GM12872 (cell line): ENCODE data around the gene HBA2.

Experiments
- TF ChIP-seq, protein P1 (sequence below): IDR thresholded peaks from 3 replicates; pipeline ENCODE4 v1.5.1; 2011; ENCODE audit warnings: low read depth, mild to moderate bottlenecking, low read length, moderate library complexity; ENCODE audit not compliant: insufficient read depth

The HBA2 gene

DNA sequence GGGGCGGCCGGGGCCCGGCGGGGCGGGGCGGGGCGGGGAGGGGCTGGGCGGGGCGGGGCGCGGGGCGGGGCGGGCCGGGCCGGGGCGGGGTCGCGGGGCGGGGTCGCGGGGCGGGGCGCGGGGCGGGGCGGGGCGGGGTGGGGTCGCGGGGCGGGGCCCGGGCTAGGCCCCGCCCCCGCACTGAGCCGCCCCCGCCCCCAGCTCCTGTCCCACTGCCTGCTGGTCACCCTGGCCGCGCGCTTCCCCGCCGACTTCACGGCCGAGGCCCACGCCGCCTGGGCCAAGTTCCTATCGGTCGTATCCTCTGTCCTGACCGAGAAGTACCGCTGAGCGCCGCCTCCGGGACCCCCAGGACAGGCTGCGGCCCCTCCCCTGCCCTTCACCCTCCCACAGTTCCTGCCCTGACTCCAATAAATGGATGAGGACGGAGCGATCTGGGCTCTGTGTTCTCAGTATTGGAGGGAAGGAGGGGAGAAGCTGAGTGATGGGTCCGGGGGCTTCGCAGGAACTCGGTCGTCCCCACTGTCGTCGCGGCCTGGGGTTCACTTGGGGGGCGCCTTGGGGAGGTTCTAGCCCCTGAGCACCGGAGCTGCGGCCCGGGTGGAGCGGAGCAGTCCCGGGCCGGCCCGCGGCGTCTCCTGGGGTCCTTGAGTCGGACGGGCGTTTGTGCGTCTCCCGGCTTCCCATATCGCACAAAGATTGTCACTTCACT lies 7.7 kb upstream of the HBA2 start:
- TF ChIP-seq, protein P1, sequence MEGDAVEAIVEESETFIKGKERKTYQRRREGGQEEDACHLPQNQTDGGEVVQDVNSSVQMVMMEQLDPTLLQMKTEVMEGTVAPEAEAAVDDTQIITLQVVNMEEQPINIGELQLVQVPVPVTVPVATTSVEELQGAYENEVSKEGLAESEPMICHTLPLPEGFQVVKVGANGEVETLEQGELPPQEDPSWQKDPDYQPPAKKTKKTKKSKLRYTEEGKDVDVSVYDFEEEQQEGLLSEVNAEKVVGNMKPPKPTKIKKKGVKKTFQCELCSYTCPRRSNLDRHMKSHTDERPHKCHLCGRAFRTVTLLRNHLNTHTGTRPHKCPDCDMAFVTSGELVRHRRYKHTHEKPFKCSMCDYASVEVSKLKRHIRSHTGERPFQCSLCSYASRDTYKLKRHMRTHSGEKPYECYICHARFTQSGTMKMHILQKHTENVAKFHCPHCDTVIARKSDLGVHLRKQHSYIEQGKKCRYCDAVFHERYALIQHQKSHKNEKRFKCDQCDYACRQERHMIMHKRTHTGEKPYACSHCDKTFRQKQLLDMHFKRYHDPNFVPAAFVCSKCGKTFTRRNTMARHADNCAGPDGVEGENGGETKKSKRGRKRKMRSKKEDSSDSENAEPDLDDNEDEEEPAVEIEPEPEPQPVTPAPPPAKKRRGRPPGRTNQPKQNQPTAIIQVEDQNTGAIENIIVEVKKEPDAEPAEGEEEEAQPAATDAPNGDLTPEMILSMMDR = no peak

DNA sequence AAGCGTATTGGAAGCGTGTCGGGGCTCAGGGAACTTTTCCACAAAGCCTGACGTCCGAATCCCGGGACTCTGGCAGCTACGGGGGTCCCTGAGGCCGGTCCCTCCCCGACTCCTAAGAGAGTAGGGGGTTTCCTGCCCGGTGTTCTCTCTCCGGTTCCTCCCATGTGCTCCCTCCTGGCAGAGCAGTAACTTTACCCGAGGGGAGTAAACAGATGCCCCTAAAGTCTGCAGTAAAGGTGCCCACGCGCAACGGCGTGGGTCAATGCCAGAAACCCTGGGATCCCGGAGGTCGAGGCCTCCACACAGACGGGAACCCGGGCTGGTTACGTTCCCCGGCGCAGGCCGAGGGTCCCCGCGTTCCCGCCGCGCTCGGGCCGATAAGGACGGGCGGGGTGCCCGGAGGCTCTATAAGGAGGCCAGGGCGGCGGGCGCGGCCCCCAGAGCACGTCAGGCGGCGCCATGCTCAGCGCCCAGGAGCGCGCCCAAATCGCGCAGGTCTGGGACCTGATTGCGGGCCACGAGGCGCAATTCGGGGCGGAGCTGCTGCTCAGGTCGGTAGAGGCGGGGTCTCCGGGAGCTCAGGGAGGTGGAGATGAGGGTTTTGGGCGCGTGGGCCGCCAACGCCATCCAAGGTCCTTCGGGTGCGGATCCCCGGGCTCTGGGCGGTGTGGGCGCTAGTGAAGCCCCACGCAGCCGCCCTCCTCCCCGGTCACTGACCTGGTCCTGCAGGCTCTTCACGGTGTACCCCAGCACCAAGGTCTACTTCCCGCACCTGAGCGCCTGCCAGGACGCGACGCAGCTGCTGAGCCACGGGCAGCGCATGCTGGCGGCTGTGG lies 6.9 kb upstream of the HBA2 start, which contains the start of gene HBM:
HBM (plus strand) TSS at position 440 of the 836 bp plus-strand sequence; CDS start at position 460, 20 bp downstream.
- TF ChIP-seq, protein P1 = no peak

DNA sequence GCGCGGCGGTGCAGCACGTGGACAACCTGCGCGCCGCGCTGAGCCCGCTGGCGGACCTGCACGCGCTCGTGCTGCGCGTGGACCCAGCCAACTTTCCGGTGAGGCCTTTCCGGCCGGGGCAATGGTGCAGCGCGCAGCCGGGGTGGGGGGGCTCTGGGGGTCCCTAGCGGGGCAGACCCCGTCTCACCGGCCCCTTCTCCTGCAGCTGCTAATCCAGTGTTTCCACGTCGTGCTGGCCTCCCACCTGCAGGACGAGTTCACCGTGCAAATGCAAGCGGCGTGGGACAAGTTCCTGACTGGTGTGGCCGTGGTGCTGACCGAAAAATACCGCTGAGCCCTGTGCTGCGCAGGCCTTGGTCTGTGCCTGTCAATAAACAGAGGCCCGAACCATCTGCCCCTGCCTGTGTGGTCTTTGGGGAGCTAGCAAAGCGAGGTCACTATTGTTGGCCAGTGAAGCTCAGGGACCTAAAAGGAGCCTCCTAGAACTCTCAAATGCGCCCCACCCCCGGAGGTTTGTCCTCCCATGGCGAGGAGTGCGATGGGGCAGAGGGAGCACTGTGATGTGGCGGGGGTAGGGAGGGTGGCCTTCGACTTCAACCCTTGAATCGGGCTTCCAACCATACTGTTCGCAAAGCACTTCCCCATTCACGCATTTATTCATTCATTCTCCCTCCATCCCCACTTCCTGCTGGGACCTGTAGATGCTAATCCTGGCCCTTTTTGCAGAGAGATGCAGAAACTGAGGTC lies 6.1 kb upstream of the HBA2 start:
- TF ChIP-seq, protein P1 = no peak

DNA sequence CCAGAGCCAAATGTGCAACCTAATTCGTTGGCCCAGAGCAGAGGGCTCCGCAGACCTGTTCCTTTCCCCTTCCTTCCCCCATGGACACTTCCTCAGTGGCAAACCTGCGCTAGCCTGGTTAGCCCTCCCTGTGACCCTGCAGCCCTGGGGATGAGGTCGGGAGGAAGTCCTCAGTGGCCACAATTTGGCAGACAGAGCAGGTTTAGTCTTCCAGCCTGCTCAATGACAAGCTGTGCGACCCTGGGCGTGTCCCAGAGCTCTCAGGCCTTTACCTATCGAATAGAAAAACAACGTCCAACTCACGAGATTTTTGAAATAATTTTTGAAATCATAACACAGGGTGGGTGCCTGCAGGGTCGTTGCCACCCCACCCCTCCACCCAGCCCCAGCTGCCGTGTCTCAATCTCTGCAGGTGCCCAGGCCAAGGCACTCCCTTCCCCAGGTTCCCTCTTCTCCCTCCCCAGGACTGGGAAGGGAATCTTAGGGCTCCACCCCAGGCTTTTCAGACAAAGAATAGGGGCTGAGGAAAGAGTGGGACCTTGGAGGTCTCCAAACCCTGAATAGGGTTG lies 5.5 kb upstream of the HBA2 start:
- TF ChIP-seq, protein P1 = no peak

DNA sequence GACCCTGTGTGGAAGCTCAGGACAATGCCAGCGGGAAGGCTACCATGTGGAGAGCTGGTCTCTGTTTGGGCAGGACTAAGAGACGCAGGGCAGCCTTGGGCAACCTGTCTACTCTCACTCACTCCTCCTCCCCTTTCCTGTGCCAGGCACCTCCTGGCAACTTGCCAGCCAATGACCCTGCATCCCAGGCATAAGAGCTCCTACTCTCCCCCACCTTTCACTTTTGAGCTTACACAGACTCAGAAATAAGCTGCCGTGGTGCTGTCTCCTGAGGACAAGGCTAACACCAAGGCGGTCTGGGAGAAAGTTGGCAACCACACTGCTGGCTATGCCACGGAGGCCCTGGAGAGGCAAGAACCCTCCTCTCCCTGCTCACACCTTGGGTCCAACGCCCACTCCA lies 4.3 kb upstream of the HBA2 start:
- TF ChIP-seq, protein P1 = no peak

DNA sequence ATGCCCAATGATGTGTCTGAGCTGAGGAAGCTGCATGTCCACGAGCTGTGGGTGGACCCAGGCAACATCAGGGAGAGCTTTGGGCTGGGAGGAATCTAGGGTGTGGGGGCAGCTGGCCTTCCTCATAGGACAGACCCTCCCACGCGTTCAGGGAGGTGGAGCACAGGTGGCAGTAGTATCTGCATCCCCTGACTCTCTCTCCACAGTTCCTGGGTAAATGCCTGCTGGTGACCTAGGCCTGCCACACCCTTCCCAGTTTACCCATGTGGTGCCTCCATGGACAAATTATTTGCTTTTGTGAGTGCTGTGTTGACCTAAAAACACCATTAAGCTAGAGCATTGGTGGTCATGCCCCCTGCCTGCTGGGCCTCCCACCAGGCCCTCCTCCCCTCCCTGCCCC lies 3.7 kb upstream of the HBA2 start:
- TF ChIP-seq, protein P1 = no peak

DNA sequence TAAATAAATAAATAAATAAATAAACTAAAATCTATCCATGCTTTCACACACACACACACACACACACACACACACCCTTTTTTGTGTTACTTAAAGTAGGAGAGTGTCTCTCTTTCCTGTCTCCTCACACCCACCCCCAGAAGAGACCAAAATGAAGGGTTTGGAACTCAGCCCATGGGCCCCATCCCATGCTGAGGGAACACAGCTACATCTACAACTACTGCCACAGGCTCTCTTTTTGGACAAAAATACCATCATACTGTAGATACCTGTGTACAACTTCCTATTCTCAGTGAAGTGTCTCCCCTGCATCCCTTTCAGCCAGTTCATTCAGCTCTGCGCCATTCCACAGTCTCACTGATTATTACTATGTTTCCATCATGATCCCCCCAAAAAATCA lies 1.9 kb upstream of the HBA2 start:
- TF ChIP-seq, protein P1 = no peak
